RKO (cell line): ENCODE data around the gene DEAF1.
A peak's percentile ranks its signal among the peaks of the same experiment; 100 is the strongest.
"Not testable (repeated sequence)": the region's sequence is repeated elsewhere in the genome, so short reads cannot be mapped to it uniquely, and the experiment has no call there.

ENCODE experiments used
- DNase-seq: peaks from one replicate; pipeline ENCODE4 v3.0.0-alpha.2; 2016; ENCODE audit warnings: low spot score

The DEAF1 gene

DNA sequence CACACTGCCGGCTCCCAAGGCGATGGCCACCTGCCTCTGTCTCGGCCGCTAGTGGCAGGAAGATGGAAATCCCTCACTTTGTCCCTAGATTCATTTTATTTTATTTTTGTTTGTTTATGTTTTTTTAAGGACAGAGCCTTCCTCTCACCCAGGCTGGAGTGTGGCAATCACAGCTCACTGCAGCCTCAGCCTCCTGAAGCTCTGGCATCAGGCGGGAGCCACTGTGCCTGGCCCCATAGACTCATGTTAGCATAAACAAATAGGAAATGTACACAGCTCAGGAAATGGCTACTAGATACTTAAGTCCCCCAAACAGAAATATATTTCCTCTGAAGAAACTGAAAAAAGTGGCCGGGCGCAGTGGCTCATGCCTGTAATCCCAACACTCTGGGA lies 4.1 kb upstream of the DEAF1 start:
- no peak for DNase-seq

DNA sequence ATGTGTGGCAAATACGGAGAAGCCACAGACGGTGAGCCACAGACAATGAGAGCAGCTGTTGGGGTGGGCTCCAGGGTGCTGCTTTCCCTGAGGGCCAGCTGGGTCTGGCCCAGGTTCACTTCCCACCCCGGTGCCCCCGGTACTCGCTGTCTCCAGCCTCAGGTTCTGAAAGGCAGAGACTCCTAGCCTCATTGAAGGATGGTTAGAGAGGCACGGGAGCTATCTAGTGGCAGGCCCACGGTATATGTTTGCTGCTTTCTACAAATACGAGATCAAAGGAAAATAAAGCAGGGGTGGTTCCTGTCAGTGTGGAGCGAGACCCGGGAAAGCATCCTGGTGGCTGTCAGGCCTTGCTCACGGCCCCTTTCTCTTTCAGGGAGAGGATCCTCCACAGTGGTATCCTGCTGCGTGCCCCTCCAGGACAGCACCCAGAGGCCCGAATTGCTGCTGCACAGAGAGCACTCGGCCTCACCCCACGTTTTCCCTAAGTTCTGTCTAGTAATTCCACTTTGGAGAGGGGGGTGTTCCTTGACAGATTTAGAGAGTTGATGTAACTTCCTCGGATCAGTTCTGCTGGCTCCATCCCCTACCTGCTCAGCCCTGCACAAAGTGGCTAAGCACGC lies 3.6 kb upstream of the DEAF1 start:
- DNase-seq: no peak

DNA sequence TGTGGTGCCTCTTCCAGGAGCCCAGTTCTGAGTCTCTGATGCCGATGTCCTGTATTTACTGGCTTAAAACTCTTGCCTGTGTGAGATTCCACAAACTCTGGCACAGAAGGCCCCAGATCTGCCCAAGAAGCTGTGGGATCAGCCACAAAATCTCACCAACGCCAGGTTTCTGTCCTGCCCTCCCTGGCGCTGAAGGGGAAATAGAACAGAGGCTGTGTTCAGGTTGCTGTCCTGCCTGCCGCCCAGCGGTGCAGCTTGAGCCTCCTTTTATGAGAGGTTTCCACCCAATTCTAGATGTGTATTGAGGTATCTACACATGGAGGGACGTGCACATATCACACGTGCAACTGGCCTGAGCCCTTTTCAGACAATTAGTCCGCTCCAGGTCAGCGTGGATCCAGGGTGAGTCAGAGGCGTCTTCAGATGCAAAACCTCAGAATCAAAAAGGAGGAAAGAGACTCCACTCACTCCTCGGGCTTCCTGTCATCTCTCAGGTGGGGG lies 2.8 kb upstream of the DEAF1 start:
- DNase-seq: no peak

DNA sequence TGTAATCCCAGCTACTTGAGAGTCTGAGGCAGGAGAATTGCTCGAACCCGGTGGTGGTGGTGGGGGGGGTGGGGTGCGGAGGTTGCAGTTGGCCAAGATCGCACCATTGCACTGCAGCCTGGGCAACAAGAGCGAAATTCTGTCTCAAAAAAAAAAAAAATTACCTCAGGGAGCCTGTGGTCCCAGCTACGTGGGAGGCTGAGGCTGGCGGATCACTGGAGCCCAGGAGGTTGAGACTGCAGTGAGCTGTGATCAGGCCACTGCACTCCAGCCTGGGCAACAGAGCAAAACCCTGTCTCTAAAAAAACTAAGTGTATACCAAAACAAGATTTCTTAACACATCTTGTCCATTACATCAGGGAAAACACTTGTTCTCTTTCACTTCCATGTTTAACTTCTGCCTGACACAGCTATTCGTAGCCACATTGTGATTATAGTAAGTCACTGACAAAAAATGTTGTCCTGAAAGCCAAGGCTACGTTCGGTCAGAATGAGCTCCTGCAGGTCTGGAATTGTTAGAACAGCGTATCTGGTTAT lies 2.0 kb upstream of the DEAF1 start:
- peak; percentile 48 for DNase-seq

DNA sequence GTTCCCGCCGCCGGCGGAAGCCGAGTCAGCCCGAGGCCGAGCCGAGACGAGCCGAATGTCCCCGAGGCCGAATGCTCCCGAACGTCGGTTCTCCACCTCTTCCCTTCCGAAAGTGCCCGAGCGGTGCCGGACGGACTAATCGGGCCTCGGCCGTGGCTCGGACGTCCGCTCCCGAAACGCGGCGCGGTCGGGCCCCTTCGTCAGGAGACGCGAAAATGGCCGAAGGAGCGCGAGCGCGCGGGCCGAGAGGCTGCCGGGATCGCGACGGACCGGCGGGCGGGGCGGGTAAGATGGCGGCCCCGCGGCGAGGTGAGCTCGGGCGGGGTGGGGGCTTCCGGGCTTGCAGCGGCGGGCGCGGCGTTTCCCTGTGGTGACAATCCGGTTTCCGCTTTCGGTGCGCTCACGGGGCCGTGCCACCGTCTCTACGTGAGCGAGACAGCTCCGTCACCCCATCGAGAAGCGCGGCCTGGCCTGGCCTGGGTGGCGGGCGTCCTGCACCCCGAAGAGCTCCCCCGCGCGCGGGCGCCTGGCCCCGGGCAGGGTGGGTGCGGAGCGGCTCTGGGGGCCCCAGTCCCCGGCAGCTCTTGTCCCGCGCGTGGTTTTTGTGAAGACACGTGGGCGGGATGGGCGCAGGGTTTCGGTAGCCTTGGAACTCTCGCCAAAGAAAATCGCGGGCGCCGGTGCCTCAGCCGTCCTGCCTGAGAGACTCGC lies 671 bp upstream of the DEAF1 start, which contains the start of gene TMEM80:
TSS of gene TMEM80 (plus strand) at position 279 of the 711 bp plus-strand sequence. CDS start at position 291, 12 bp downstream.
- DNase-seq: peak; percentile 95

DNA sequence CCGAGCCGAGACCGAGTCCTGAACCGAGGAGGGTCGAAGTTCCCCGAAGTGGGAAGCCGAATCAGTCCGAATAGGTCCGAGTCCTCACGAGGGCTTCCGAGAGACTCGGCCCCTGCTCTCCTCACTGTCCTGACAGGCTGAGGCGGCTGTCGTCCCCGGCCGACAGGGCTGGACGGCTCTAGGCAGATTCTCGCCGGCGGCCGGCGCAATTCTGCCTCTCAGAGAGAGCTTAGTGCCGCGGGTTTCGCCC lies 191 bp upstream of the DEAF1 start:
- DNase-seq: no peak

DNA sequence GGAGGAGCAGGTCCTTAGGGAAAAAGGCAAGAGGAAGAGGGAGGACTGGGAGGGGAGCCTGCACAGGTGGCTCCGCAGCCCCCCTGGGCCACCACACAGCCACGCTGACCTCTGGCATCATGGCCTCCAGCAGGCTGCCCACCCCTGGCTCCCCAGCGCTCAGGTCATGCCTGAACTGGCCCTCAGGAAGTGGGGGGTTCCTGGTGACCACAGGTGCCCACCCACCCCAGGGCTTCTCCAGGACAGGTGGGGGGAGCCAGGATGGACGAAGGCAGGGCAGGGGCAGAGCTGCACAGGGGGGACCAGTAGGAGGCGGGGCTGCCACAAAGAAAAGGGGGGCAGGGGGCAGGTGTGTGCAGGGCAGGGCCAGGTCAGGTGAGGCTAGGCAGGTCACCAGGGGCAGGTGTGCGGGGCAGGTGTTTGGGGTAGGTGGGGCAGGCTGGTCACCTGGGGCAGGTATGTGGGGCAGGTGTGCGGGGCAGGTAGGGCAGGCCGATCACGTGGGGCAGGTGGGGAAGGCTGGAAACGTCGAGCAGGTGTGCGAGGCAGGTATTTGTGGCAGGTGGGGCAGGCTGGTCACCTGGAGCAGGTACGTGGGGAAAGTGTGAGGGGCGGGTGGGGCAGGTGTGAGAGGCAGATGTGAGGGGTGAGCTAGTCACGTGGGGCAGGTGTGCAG lies 997 bp downstream of the DEAF1 start:
- DNase-seq: no peak

DNA sequence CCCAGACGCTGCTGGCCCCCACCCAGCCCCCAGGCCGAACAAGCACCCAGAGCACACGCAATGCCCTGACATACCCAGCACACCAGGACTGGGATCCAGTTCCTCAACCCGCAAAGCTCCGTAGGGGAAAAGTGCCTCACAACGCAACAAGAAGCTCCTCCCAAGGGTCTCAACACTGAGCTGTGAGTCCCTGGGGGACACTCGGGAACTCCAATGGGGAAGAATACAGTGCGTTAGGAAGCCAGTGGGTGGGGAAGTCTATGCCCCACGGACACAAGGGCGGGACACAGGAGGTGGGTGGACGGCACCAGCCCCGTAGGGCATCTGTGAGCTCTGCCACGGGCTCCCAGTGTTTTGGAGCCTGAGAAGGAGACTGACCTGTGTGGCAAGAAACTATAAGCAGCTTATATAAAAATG lies 1.6 kb downstream of the DEAF1 start:
- no peak for DNase-seq

DNA sequence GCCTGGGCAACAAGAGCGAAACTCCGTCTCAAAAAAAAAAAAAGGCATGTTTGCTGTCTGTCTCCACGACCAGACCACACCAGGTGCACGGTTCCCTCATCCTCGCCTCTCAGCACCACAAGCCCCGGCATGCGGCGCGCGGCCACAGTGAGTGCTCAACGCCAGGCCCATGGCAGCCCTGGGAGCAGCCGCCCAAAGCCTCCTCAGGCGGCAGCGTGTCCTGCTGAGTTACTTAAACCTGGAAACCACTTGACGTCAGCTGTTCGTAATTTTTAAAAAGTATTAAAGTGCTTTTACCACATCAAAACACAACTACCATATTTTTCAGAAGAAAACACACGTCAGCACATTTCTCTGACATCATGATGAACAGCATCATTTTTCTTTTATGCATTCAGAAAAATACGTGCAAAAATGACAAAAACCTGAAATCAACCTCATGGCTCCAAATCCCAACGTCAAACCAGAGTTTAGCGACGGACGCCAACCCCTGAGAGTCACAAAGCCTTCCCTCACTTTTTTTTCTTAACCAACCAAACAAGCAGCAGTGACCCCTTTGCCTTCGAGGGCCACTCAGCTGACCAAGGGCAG lies 2.1 kb downstream of the DEAF1 start:
- DNase-seq: no peak

DNA sequence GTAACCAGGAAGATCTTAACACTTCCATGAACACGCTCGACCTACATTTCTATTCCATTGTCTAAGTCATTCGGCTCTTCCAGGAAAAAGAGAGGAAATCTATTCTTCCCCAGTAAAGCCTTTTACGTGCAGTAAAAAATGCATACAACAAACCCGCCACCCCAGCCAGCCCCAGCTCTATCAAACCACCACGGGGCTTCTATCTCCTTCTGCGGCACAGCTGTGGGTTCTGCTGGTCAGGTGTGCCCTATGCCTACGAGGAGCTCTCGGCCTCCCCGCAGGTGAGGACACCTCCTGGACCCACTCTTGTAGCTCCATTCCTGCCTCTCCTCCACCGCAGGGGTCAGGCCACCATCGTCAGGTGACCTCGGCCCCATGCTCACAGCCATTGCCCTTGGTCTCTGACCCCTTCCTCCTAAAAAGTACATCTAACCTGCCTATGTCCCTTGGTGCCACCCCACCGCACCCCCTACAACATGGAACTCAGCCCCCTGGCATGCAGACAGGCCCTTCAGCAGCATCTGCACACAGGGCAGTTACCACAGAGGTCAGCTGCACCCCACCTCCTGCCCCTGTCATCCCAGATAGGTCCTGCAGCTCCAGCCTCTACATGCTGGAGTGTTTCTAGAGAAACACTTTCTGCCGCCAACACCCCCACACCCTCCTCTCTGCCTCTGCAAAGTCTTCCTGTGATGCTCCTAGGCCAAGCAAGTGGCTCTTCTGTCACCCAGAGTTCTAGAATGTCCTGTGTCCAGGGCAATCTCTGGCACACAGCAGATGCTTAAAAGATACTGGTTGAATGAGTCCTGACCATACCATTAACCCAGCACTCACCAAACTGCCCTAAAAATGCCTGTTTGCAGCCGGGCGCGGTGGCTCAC lies 3.1 kb downstream of the DEAF1 start:
- DNase-seq: no peak

DNA sequence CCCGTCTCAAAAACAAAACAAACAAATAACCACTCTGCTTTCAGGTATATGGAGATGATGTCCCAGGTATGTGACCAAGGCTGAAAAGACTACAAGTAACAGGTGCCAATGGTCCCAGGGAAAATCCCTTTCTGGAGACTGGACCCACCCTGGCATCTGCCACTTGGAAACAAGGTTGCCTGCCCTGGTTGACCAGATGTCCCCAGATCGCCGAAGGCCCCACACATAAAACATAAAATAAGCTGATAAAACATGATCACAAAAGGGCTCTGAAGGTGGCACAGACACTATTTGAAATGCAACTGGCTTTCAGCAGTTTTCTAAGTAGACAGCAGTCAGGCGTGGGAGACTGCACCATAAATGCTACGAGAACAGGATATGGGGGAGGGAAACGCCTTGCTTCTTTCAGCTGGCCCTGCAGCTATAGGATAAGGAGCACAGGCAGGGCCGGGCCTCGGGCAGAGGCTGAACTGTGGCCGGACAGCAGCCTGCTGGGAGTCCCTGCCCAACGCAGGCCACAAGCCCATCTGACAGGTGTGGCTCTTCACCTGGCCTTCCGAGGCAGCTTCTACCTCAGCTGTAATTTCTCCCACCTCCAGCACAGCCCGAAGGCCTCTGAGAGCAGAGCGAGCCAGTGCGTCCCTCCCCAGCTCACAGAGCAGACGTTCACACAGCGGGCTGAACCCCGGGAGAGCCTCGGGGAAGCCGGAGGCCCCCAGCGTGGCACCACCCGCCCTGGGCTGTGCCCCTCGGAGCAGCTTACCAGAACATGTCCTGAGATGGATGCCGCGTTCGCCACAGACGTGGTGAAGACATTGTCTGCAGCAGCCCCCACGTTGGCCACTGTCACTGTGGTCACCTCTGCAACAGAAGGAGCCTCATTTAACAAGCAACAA lies 4.0 kb downstream of the DEAF1 start:
- DNase-seq: no peak

DNA sequence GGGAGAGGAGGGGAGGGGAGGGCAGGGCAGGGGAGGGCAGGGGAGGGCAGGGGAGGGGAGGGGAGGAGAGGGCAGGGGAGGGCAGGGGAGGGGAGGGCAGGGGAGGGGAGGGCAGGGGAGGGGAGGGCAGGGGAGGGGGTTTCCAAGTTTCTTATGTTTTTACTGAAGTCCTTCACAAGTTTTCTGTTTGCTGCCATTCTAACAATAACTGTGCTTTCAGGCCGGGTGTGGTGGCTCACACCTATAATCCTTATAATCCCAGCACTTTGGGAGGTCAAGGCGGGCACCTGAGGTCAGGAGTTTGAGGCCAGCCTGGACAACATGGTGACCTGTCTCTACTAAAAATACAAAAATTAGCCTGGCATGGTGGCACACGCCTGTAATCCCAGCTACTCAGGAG lies 4.8 kb downstream of the DEAF1 start:
- DNase-seq: not testable (repeated sequence)

DNA sequence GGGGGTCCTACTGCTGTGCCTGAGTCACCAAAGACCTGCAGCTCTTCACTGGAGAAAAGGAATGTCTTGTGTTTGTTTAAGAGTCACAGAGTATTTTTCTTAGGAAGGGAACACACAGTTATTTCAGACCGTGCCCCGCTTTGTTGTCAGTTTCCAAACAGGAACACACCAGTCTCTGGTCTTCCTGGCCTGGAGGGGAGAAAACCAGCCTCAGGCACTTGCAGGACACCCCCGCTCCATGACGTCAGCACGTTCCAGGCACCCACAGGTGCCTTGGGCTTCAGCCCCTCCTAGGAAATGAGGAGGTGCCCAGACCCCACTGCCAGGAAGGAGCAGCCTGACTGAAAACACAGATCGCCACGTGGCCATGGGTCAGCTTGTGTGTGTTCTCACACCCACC lies 5.4 kb downstream of the DEAF1 start:
- no peak for DNase-seq

DNA sequence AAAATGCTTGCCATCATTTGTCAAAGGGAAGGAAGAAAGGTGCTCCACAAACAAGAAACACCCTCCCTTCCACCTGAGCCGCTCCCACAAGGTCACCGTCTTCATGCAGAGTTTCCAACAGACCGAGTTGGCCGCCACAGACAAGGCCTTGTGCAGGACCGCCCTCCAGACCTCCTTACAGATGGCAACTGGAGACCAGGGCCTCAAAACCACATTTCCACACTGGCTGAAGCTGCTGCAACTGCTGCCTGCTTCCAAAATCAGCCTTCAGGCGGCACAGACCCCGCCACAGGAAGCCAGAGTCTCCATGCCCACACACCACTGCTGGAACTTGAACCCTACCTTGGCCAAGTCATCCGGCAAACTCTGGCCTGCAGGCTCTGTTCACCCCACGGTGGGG lies 6.3 kb downstream of the DEAF1 start:
- DNase-seq: no peak

DNA sequence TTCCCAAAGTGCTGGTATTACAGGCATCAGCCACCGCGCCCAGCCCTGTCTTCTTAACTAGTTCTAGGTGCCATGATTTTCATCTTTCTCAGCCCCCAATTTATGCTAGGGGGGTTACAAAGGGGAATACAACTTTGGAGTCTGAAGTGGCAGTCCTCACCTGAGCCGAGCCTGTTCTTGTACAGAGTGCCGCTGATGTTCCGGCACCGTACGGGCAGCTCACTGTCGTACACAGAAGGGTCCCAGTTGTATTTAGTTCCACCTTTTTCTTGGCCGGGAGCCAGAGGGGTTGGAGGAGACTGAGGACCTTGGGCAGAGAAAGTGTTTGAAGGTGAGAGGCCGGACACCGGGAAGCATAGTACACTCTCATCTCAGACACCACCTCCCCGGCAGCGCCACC lies 7.3 kb downstream of the DEAF1 start:
- DNase-seq: no peak

DNA sequence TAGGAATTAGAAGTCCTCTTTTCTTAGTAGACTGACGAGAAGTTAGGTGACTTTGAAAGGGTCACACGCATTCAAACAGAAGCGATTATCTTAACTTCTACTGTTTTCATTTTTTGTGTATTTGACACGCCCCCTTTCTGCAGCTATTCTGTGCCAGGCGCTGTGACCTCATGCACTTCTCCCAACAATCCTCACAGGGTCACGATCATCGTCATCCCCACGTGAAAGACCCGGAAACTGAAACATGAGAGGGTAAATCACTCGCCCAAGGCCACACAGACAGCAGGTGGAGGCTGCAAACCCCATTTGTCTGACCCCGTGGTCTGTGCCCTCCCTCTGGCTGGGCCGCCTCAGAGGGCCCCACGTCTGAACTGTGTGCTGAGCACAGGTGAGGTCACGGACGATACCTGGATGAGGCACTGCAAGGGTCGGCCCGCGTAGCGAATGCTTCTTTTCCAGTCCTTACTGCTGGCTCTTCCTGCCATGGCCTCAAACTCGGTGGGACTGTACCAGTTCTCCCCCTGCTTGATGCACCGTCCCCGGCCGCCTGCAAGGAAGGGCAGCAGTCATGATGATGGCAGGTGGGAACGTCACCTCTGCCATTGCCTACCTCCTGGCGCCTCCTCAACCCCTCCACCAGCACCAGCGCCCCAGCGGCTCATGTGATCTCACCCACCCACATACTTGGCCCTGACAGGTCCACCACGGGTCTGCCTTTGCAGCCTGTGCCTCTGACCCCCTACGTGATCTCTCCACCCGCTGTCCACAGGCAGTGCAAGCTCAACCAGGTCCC lies 8.4 kb downstream of the DEAF1 start:
- DNase-seq: no peak

DNA sequence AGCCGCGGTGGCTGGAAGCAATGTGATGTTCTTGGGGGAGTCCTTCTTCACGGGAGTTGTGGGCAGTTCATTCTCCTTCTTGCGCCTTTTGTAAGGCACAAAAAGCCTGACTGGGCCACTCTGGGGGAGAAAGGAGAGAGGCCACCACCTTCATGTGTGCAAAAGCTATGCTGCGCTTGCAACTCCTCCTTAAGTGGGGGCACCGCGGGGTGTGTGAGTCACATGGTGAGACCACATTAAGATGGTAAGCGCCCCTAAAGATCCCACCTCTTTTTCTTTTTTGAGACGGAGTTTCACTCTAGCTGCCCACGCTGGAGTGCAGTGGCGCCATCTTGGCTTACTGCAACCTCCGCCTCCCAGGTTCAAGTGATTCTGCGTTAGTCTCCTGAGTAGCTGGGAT lies 14.1 kb downstream of the DEAF1 start:
- no peak for DNase-seq

DNA sequence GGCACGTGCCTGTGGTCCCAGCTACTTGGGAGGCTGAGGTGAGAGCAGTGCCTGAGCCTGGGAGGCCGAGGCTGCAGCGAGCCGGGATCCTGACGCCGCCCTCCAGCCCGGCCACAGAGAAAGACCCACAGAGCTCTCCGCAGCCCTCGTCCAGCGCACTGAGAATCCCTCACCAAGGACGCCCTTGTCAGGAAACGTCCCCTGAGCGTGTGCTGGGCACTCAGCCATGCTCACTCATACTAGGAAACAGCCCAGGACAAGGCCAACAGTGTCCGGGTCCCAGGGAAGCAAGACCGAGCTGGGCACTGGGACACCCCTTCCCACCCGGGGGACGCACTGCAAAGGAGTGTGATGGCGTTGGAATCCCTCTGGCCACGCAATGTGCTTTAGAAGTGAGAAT lies 14.5 kb downstream of the DEAF1 start:
- no peak for DNase-seq

DNA sequence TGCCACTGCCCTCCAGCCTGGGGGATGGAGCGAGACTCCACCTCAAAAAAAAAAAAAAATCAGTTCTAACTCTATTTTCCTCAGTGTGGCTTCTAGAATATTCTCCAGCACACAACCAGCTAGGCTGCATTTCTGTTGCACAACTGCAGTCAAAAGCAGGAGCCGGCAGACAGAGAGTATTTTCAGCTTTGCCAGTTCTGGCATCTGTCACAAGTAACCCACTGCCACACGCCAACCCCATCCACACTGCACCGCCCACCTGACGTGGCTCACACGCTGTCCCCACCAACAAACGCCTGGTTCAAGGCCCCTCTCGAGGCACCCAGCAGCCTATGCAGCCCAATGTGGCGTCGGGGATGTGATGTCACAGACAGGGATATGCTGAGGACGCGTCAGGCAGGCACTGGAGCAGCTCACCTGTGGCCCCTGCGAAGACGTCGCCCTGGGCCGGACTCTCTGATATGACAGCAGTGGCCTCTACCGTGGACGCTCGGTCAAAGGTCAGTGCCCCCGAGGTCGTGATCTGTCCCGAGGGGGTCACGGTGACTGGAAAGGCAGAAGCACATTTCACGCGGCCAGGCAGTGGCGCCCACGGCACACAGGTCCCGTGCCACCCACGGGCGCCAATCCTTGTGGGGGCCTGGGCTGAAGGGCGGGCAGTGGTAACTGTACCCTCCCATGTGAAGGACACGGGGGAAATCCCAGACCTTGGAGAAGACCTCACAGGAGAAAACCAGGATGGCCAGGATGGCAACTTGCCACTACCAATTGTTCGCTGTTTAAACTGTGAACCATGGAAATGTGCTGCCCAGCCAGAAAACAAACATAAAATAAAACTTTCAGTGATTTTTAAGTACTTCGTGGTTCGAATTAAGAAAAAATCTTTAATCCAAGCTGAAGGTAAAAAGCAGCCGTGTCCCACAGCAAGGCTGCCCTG lies 15.5 kb downstream of the DEAF1 start:
- DNase-seq: no peak
